H1 (cell line): ENCODE data around the gene EBLN2. TPM values are rescaled to one million over a fixed set of nuclear protein-coding genes. Genes with fewer than 3 reads are reported as not detected.

ENCODE experiments used
- CTCF ChIA-PET: fragments of 300-600 bp; sonication (Branson Sonifier 250); formaldehyde crosslinking; loops from one replicate; lab custom pipeline; 2021; ENCODE audit not compliant: partially characterized antibody; lab: Charles Lee
- POLR2A ChIA-PET: fragments of 300-600 bp; sonication (Branson Sonifier 250); formaldehyde crosslinking; loops from one replicate; lab custom pipeline; 2021; ENCODE audit warnings: inconsistent platforms; ENCODE audit not compliant: partially characterized antibody; lab: Charles Lee
- DNase-seq, 2 experiments: peaks; one replicate each; pipeline versions ENCODE4 v3.0.0 to v3.0.0-alpha.2; 2010 to 2022; ENCODE audit warnings: low spot score in 2 of 2, low read depth in 1 of 2, mixed read lengths in 1 of 2
- FAIRE-seq: peaks from 2 replicates; lab custom pipeline; 2011; peaks lifted over from hg19 to GRCh38; lab: Jason Lieb, UNC
- H2AFZ ChIP-seq: 2 replicates; pipeline ENCODE4 v1.8.1; 2012; ENCODE audit warnings: low read length, inconsistent platforms
- H2AK5ac ChIP-seq: 2 replicates; pipeline ENCODE4 v1.6.1; 2013; ENCODE audit warnings: low read depth, low read length
- H2BK120ac ChIP-seq: replicated peaks from 2 replicates; pipeline ENCODE3; 2013; ENCODE audit warnings: low read depth, low read length, inconsistent platforms
- H2BK12ac ChIP-seq: 2 replicates; pipeline ENCODE4 v1.6.1; 2013; ENCODE audit warnings: low read depth, low read length
- H2BK15ac ChIP-seq: 2 replicates; pipeline ENCODE4 v1.6.1; 2013; ENCODE audit warnings: low read length
- H2BK20ac ChIP-seq: 2 replicates; pipeline ENCODE4 v1.6.1; 2013; ENCODE audit warnings: low read length
- H2BK5ac ChIP-seq: 2 replicates; pipeline ENCODE4 v1.6.1; 2013; ENCODE audit warnings: low read depth, low read length
- H3K14ac ChIP-seq: 2 replicates; pipeline ENCODE4 v1.6.1; 2013; ENCODE audit warnings: inconsistent platforms; ENCODE audit not compliant: insufficient read length
- H3K18ac ChIP-seq: 2 replicates; pipeline ENCODE4 v1.6.1; 2013; ENCODE audit warnings: low read length; ENCODE audit errors: extremely low read depth
- H3K23ac ChIP-seq: 2 replicates; pipeline ENCODE4 v1.6.1; 2013; ENCODE audit warnings: inconsistent platforms; ENCODE audit not compliant: insufficient read length
- H3K23me2 ChIP-seq: 2 replicates; pipeline ENCODE4 v1.6.1; 2013; ENCODE audit warnings: low read depth, low read length
- H3K27ac ChIP-seq: 2 replicates; pipeline ENCODE4 v1.6.1; 2011; ENCODE audit warnings: low read depth, low read length, inconsistent platforms
- H3K27me3 ChIP-seq, 4 experiments: replicated peaks in 1 of 4; 1 replicate in 1 of 4; 2 replicates in 3 of 4; pipeline versions ENCODE4 v1.6.1 to v1.8.1; 2011 to 2013; ENCODE audit warnings: low read length in 3 of 4, mild to moderate bottlenecking in 3 of 4, inconsistent platforms in 2 of 4, mixed read lengths in 2 of 4, moderate library complexity in 1 of 4; ENCODE audit not compliant: control insufficient read depth in 3 of 4, insufficient read depth in 3 of 4; ENCODE audit errors: extremely low read depth in 1 of 4
- H3K36me3 ChIP-seq, 4 experiments: 2 replicates each; pipeline versions ENCODE4 v1.6.1 to v1.8.1; 2011 to 2013; ENCODE audit warnings: mild to moderate bottlenecking in 4 of 4, low read length in 3 of 4, moderate library complexity in 2 of 4, control low read depth in 1 of 4, inconsistent platforms in 1 of 4; ENCODE audit not compliant: insufficient read depth in 4 of 4, control insufficient read depth in 2 of 4
- H3K4ac ChIP-seq: replicated peaks from 2 replicates; pipeline ENCODE3; 2013; ENCODE audit warnings: low read length, low read depth, mixed read lengths, inconsistent platforms; ENCODE audit not compliant: insufficient read length
- H3K4me1 ChIP-seq, 4 experiments: replicated peaks in 1 of 4; 1 replicate in 1 of 4; 2 replicates in 3 of 4; pipeline versions ENCODE4 v1.6.1 to v1.8.1; 2011 to 2013; ENCODE audit warnings: low read length in 3 of 4, inconsistent platforms in 2 of 4, mixed read lengths in 1 of 4; ENCODE audit not compliant: insufficient read depth in 4 of 4, control insufficient read depth in 3 of 4
- H3K4me2 ChIP-seq, 2 experiments: 2 replicates each; pipeline versions ENCODE4 v1.6.1 to v1.8.1; 2011 to 2013; ENCODE audit warnings: low read depth in 2 of 2, low read length in 2 of 2, control low read depth in 1 of 2, inconsistent platforms in 1 of 2, mild to moderate bottlenecking in 1 of 2; ENCODE audit not compliant: insufficient read depth in 1 of 2
- H3K4me3 ChIP-seq, 4 experiments: fragments of 200-600, 300-600 bp in 1 of 4; sonication (generic), shearing (Covaris generic), sonication (Bioruptor Twin) in 1 of 4; 2 replicates each; pipeline versions ENCODE4 v1.5.1 to v1.8.1; 2011 to 2016; ENCODE audit warnings: low read length in 4 of 4, low read depth in 3 of 4, control low read depth in 2 of 4, inconsistent platforms in 2 of 4, mild to moderate bottlenecking in 2 of 4, mixed read lengths in 1 of 4, moderate library complexity in 1 of 4; ENCODE audit not compliant: insufficient read depth in 2 of 4; ENCODE audit errors: extremely low read depth in 1 of 4
- H3K56ac ChIP-seq: replicated peaks from 2 replicates; pipeline ENCODE3; 2013; ENCODE audit warnings: low read depth, mild to moderate bottlenecking, mixed read lengths, low read length, inconsistent platforms; ENCODE audit not compliant: insufficient read length
- H3K79me1 ChIP-seq: 2 replicates; pipeline ENCODE4 v1.6.1; 2013; ENCODE audit warnings: low read depth, low read length, control low read depth
- H3K79me2 ChIP-seq, 2 experiments: 2 replicates each; pipeline versions ENCODE4 v1.6.1 to v1.8.1; 2012 to 2013; ENCODE audit warnings: low read length in 2 of 2, mild to moderate bottlenecking in 2 of 2, inconsistent platforms in 1 of 2; ENCODE audit not compliant: insufficient read depth in 2 of 2, control insufficient read depth in 1 of 2
- H3K9ac ChIP-seq, 4 experiments: replicated peaks in 1 of 4; 1 replicate in 1 of 4; 2 replicates in 3 of 4; pipeline versions ENCODE4 v1.6.1 to v1.8.1; 2011 to 2013; ENCODE audit warnings: low read depth in 3 of 4, low read length in 3 of 4, control low read depth in 2 of 4, mild to moderate bottlenecking in 2 of 4, moderate library complexity in 2 of 4, inconsistent platforms in 1 of 4; ENCODE audit errors: extremely low read depth in 1 of 4
- H3K9me3 ChIP-seq, 2 experiments: 2 replicates each; pipeline versions ENCODE4 v1.6.1 to v1.8.1; 2012 to 2013; ENCODE audit warnings: mild to moderate bottlenecking in 2 of 2, moderate library complexity in 2 of 2, control low read depth in 1 of 2, inconsistent platforms in 1 of 2, low read depth in 1 of 2, low read length in 1 of 2, mixed read lengths in 1 of 2; ENCODE audit not compliant: insufficient read depth in 2 of 2
- H4K20me1 ChIP-seq, 2 experiments: replicated peaks in 1 of 2; 2 replicates each; pipeline versions ENCODE3 to v1.8.1; 2011 to 2013; ENCODE audit warnings: inconsistent platforms in 2 of 2, low read length in 2 of 2, mild to moderate bottlenecking in 1 of 2; ENCODE audit not compliant: insufficient read depth in 2 of 2, control insufficient read depth in 1 of 2
- H4K5ac ChIP-seq: 2 replicates; pipeline ENCODE4 v1.6.1; 2013; ENCODE audit warnings: low read length, low read depth, mixed read lengths, inconsistent platforms; ENCODE audit not compliant: insufficient read length
- H4K8ac ChIP-seq: 2 replicates; pipeline ENCODE4 v1.8.0; 2013; ENCODE audit warnings: mild to moderate bottlenecking, moderate library complexity, low read length, inconsistent platforms; ENCODE audit not compliant: insufficient read depth; ENCODE audit errors: extremely low read depth
- H4K91ac ChIP-seq: replicated peaks from 2 replicates; pipeline ENCODE3; 2013; ENCODE audit warnings: low read length, mixed read lengths, inconsistent platforms; ENCODE audit not compliant: insufficient read length
- CEBPB ChIP-seq: IDR thresholded peaks from 2 replicates; pipeline ENCODE4 v1.6.1; 2012; ENCODE audit warnings: low read depth, low read length
- CHD1 ChIP-seq: IDR thresholded peaks from 2 replicates; pipeline ENCODE4 v1.6.1; 2012; ENCODE audit warnings: low read depth, low read length, improper control_type of control experiment
- EGR1 ChIP-seq: IDR thresholded peaks from 2 replicates; pipeline ENCODE4 v1.6.1; 2011; ENCODE audit warnings: low read depth, low read length, borderline replicate concordance
- GABPA ChIP-seq: IDR thresholded peaks from 2 replicates; pipeline ENCODE4 v1.6.1; 2011; ENCODE audit warnings: mild to moderate bottlenecking, low read length, moderate library complexity, borderline replicate concordance; ENCODE audit not compliant: insufficient read depth
- NRF1 ChIP-seq: IDR thresholded peaks from 2 replicates; pipeline ENCODE4 v1.6.1; 2011; ENCODE audit warnings: mild to moderate bottlenecking, low read depth, low read length, improper control_type of control experiment
- POLR2AphosphoS5 ChIP-seq: IDR thresholded peaks from 2 replicates; pipeline ENCODE4 v1.6.1; 2011; ENCODE audit warnings: low read depth, low read length
- RBBP5 ChIP-seq: IDR thresholded peaks from 2 replicates; pipeline ENCODE4 v1.7.1; 2012; ENCODE audit warnings: low read depth, mild to moderate bottlenecking, inconsistent platforms, low read length, moderate library complexity, borderline replicate concordance
- SP2 ChIP-seq: IDR thresholded peaks from 2 replicates; pipeline ENCODE4 v1.6.1; 2012; ENCODE audit warnings: mild to moderate bottlenecking, low read length, inconsistent platforms
- SRF ChIP-seq: IDR thresholded peaks from 2 replicates; pipeline ENCODE4 v1.6.1; 2011; ENCODE audit warnings: mild to moderate bottlenecking, low read depth, low read length, moderate library complexity
- SUZ12 ChIP-seq: fragments of 200-600 bp; sonication (generic); IDR thresholded peaks from 2 replicates; pipeline ENCODE4 v1.6.1; 2012; ENCODE audit warnings: mild to moderate bottlenecking, inconsistent platforms, low read length, moderate library complexity, mixed read lengths
- TAF1 ChIP-seq: IDR thresholded peaks from 2 replicates; pipeline ENCODE4 v1.6.1; 2011; ENCODE audit warnings: mild to moderate bottlenecking, low read depth, low read length
- TAF7 ChIP-seq: optimal IDR thresholded peaks from 2 replicates; pipeline ENCODE3; 2011; ENCODE audit warnings: low read depth, mild to moderate bottlenecking, inconsistent platforms, low read length, moderate library complexity, borderline replicate concordance
- WGBS, 2 experiments: shearing (Covaris generic) in 1 of 2; methylation state at CpG; one replicate each; pipeline versions ENCODE4 v1.1.6 to v1.1.7; 2013 to 2015; ENCODE audit warnings: low lambda C conversion rate in 2 of 2, mixed read lengths in 2 of 2, inconsistent platforms in 1 of 2, low coverage in 1 of 2, missing lambda C conversion rate in 1 of 2; ENCODE audit not compliant: insufficient replicate concordance in 2 of 2, insufficient coverage in 1 of 2, insufficient read length in 1 of 2; ENCODE audit errors: extremely low coverage in 1 of 2, missing lambda C conversion rate in 1 of 2; 5-methylcytosine and 5-hydroxymethylcytosine counted together
- polyA plus RNA-seq, 7 experiments: library from polyadenylated mRNA; depleted of rRNA in 3 of 7; stranded (reverse) in 5 of 7; unstranded in 2 of 7; fragments of >200 nt in 5 of 7; fragments of 200-250 nt in 2 of 7; gene quantifications; 1 replicate in 5 of 7; 2 replicates in 1 of 7; 4 replicates in 1 of 7; pipeline versions ENCODE4 v1.2.1 to v1.2.3, GENCODE V29; 2011 to 2013; ENCODE audit warnings: missing spikeins in 2 of 7, mixed read lengths in 2 of 7
- total RNA-seq: library from RNA; stranded (reverse); fragmentation: NEBNext Ultra II Directional; extraction: Animal tissue kit (Norgen Biotek cat#: 25700); gene quantifications from 2 replicates; pipeline ENCODE4 v1.2.1, GENCODE V29; 2021
- TF ChIP-seq, protein P1 (sequence below): IDR thresholded peaks from 2 replicates; pipeline ENCODE4 v1.6.1; 2011; ENCODE audit warnings: low read depth, mild to moderate bottlenecking, low read length; ENCODE audit not compliant: insufficient read depth

The EBLN2 gene
- total and polyA plus RNA-seq, 2 of the 8 experiments (the other 6 are each of a cell fraction or from before 2014, with no cell fraction given), result 1.9 to 3.8 TPM

DNA sequence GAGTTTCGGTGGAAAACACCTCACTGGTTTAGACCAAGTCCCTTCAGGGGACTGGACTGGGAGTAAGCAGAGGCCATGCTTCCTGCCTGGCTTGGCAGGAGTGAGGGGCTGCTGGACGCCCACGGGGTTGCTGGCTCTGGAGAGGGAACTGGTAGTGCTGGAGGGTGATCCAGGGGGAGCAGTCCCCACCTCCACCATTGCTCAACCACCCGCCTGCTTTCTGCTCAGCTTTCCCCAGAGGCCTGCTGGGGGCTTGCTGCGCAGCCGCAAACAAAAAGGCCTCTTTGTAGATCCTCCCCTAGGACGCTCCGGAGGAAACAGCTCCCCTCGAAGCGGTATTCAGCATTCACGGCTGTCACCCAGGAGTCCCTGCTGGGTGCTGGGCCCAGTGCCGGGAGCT is 33.5 kb downstream of the EBLN2 start:
- FAIRE-seq (no peak), DNase-seq (peak in 1 of 2 experiments; percentile 71)
- peak overlapping the region; percentile 13; the same call in 1 of the 2 replicates for H3K27ac ChIP-seq
- no peaks in the 10 kb centered on the region for H3K36me3 ChIP-seq
- H3K4me2 ChIP-seq, result peak overlapping the region; percentile 9 to 24; a peak in 2 of 4 replicates
- H3K79me2 ChIP-seq, result no peaks in the 10 kb centered on the region
- no peak overlapping the region for H3K14ac ChIP-seq
- no peaks in the 10 kb centered on the region for H4K20me1 ChIP-seq
- no peaks in the 10 kb centered on the region for H3K27me3 ChIP-seq
- no peak overlapping the region for H2BK120ac ChIP-seq
- H2BK20ac ChIP-seq, result peak overlapping the region; percentile 90; the same call in 1 of the 2 replicates
- peaks cover 0 to 12% (median 6%) of the 10 kb centered on the region in 4 experiments; a peak in 6 of 7 replicates for H3K4me1 ChIP-seq
- no peak overlapping the region for H4K5ac ChIP-seq
- H3K23me2 ChIP-seq, result no peaks in the 10 kb centered on the region
- H3K56ac ChIP-seq, result no peak overlapping the region
- ChIA-PET CTCF (interaction anchor here (0.6 to 1.8 kb wide), 7 partner anchors 9 to 407 kb away, joined by 3 to 9 read pairs (median 4); no protein-coding TSS in a partner anchor), POLR2A (interaction anchor here (0.6 to 0.9 kb wide), 2 partner anchors 13 to 337 kb away, joined by 3 read pairs; no protein-coding TSS in a partner anchor)
- H4K8ac ChIP-seq, result no peak overlapping the region
- peak overlapping the region; percentile 94 for H4K91ac ChIP-seq
- no peak overlapping the region for H3K23ac ChIP-seq
- no peak overlapping the region for H3K4ac ChIP-seq
- peak overlapping the region; percentile 75; the same call in 1 of the 2 replicates for H2BK12ac ChIP-seq
- H3K9ac ChIP-seq, result no peak overlapping the region
- peak overlapping the region in 1 of 4 experiments; percentile 2; a peak in 1 of 8 replicates for H3K4me3 ChIP-seq
- peak overlapping the region; percentile 28; the same call in 1 of the 2 replicates for H2BK5ac ChIP-seq
- H2BK15ac ChIP-seq, result 0 out of 2 replicates have a peak overlapping the region, but pooled peaks have one; percentile 46
- H3K79me1 ChIP-seq, result no peaks in the 10 kb centered on the region
- H3K9me3 ChIP-seq, result no peaks in the 10 kb centered on the region
- H2AK5ac ChIP-seq, result no peak overlapping the region
- H3K18ac ChIP-seq, result peak overlapping the region; percentile 90
- 37% methylated on average over 12 of the region's 12 CpGs; no CpG with 5 or more reads in 1 of the 2 experiments for WGBS, 2 experiments
- H2AFZ ChIP-seq, result peak overlapping the region; percentile 93
- TF ChIP-seq TAF1 (no peak), CHD1 (no peak), SP2 (no peak), POLR2AphosphoS5 (no peak), CEBPB (peak; percentile 61), TAF7 (no peak), RBBP5 (0 out of 2 replicates have a peak, but pooled peaks have one; percentile 30), NRF1 (peak; percentile 29; the same call in 1 of the 2 replicates), GABPA (no peak), EGR1 (0 out of 2 replicates have a peak, but pooled peaks have one; percentile 11), SUZ12 (no peak), SRF (no peak)
- TF ChIP-seq, protein P1, sequence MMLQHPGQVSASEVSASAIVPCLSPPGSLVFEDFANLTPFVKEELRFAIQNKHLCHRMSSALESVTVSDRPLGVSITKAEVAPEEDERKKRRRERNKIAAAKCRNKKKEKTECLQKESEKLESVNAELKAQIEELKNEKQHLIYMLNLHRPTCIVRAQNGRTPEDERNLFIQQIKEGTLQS, result no peak
